HG03135 (cell line): Measurements from ENCODE around the gene ANKS1B.
"Not testable (repeated sequence)": the region's sequence is repeated elsewhere in the genome, so short reads cannot be mapped to it uniquely, and the experiment has no call there.

Experiments
- ATAC-seq: cut with Tn5 transposase; IDR thresholded peaks from one replicate; pipeline ENCODE4 v1.9.1; 2021; ENCODE audit warnings: mild to moderate bottlenecking, moderate library complexity; ENCODE audit not compliant: unreplicated experiment

ANKS1B gene

GRCh38 chr12:99879439-99879838, 105.3 kb downstream of the ANKS1B start:
- no peak for ATAC-seq

GRCh38 chr12:99875081-99875480, 109.7 kb downstream of the ANKS1B start:
- no peak for ATAC-seq

GRCh38 chr12:99870085-99870484, 114.7 kb downstream of the ANKS1B start:
- ATAC-seq: no peak

GRCh38 chr12:99861731-99862130, 123.0 kb downstream of the ANKS1B start:
- ATAC-seq: no peak

- no peak for ATAC-seq
Measured at GRCh38 chr12:99859126-99859525, 125.6 kb downstream of the ANKS1B start.

GRCh38 chr12:99852666-99853065, 132.1 kb downstream of the ANKS1B start:
- ATAC-seq: no peak

GRCh38 chr12:99847936-99848335, 136.8 kb downstream of the ANKS1B start:
- ATAC-seq: no peak

- no peak for ATAC-seq
Measured at GRCh38 chr12:99834710-99835109, 150.0 kb downstream of the ANKS1B start.

GRCh38 chr12:99833397-99833796, 151.3 kb downstream of the ANKS1B start:
- no peak for ATAC-seq

- no peak for ATAC-seq
Measured at GRCh38 chr12:99824900-99825542, 159.7 kb downstream of the ANKS1B start.

- no peak for ATAC-seq
Measured at GRCh38 chr12:99822273-99822672, 162.5 kb downstream of the ANKS1B start.

GRCh38 chr12:99810718-99811593, 173.8 kb downstream of the ANKS1B start:
- no peak for ATAC-seq

- no peak for ATAC-seq
Measured at GRCh38 chr12:99809909-99810308, 174.8 kb downstream of the ANKS1B start.

GRCh38 chr12:99806304-99806703, 178.4 kb downstream of the ANKS1B start:
- no peak for ATAC-seq

- ATAC-seq: no peak
Measured at GRCh38 chr12:99804715-99805114, 180.0 kb downstream of the ANKS1B start.

GRCh38 chr12:99800605-99801004, 184.1 kb downstream of the ANKS1B start:
- ATAC-seq: no peak

- not testable (repeated sequence) for ATAC-seq
Measured at GRCh38 chr12:99797931-99798330, 186.8 kb downstream of the ANKS1B start.

GRCh38 chr12:99783421-99783820, 201.3 kb downstream of the ANKS1B start:
- no peak for ATAC-seq

GRCh38 chr12:99772274-99772673, 212.5 kb downstream of the ANKS1B start:
- ATAC-seq: no peak

GRCh38 chr12:99771659-99772058, 213.1 kb downstream of the ANKS1B start:
- ATAC-seq: no peak

- ATAC-seq: no peak
Measured at GRCh38 chr12:99769396-99769980, 215.2 kb downstream of the ANKS1B start.

- ATAC-seq: no peak
Measured at GRCh38 chr12:99768758-99769157, 216.0 kb downstream of the ANKS1B start.
